ENCODE measurements around the gene HLF. TPM values are rescaled to one million over a fixed set of nuclear protein-coding genes. Genes with fewer than 3 reads are reported as not detected.

HLF gene
- total RNA-seq, 3 donors from 2014 or later, result 11.8 to 21.4 (median 13.4) TPM

- Histone ChIP-seq H3K36me3 (no peaks in the 10 kb centered on the region), H3K9me3 (no peaks in the 10 kb centered on the region), H3K4me1 (peaks cover 0 to 5% of the 10 kb centered on the region in 2 donors), H3K27me3 (no peaks in the 10 kb centered on the region), H3K27ac (peak overlapping the region; percentile 59 to 70), H3K4me3 (peak overlapping the region in 2 of 3 donors; percentile 9 to 58)
- no peak for TF ChIP-seq CTCF (IDR thresholded peaks at IDR 0.05)
- TF ChIP-seq POLR2A (IDR thresholded peaks at IDR 0.05), result no peak
- no peak for TF ChIP-seq POLR2AphosphoS5 (IDR thresholded peaks at IDR 0.05)
- intact Hi-C loops (cut with DNase I; ENCODE audit: low total_unique reads), result no loop called here
- no peak for DNase-seq (ENCODE audit: low spot score in 2 of 2)
These were observed 5.1 kb downstream of the HLF start for GRCh38 chr17:55269894-55270293.

GRCh38 chr17:55271223-55271571, 6.4 kb downstream of the HLF start:
- Histone ChIP-seq H3K27me3 (no peaks in the 10 kb centered on the region), H3K9me3 (no peaks in the 10 kb centered on the region), H3K27ac (peak overlapping the region in 1 of 2 donors; percentile 28), H3K4me1 (peaks cover 6 to 8% of the 10 kb centered on the region in 2 donors), H3K36me3 (no peaks in the 10 kb centered on the region), H3K4me3 (no peak overlapping the region)
- intact Hi-C loops (cut with DNase I; ENCODE audit: low total_unique reads), result no loop called here
- TF ChIP-seq POLR2A (IDR thresholded peaks at IDR 0.05) (no peak), CTCF (IDR thresholded peaks at IDR 0.05) (no peak), POLR2AphosphoS5 (IDR thresholded peaks at IDR 0.05) (no peak)
- no peak for DNase-seq (ENCODE audit: low spot score in 2 of 2)

- peak overlapping the region; percentile 77 to 88 for H3K27ac ChIP-seq
- H3K4me3 ChIP-seq, result no peak overlapping the region
- intact Hi-C loops (cut with DNase I; ENCODE audit: low total_unique reads), result no loop called here
- H3K36me3 ChIP-seq, result no peaks in the 10 kb centered on the region
- no peak for DNase-seq (ENCODE audit: low spot score in 2 of 2)
- TF ChIP-seq CTCF (IDR thresholded peaks at IDR 0.05) (no peak), POLR2AphosphoS5 (IDR thresholded peaks at IDR 0.05) (no peak), POLR2A (IDR thresholded peaks at IDR 0.05) (no peak)
- no peaks in the 10 kb centered on the region for H3K27me3 ChIP-seq
- H3K9me3 ChIP-seq, result no peaks in the 10 kb centered on the region
- peaks cover 8 to 10% of the 10 kb centered on the region in 2 donors for H3K4me1 ChIP-seq
These were observed 7.4 kb downstream of the HLF start for GRCh38 chr17:55271958-55272710.

GRCh38 chr17:55272711-55273578, 8.2 kb downstream of the HLF start:
- H3K4me3 ChIP-seq, result no peak overlapping the region

More at GRCh38 chr17:55272711-55273578, 8.2 kb downstream of the HLF start:
- no peak for DNase-seq (ENCODE audit: low spot score in 2 of 2)
- Histone ChIP-seq H3K27me3 (no peaks in the 10 kb centered on the region), H3K9me3 (no peaks in the 10 kb centered on the region), H3K4me1 (peaks cover 8 to 13% of the 10 kb centered on the region in 2 donors), H3K27ac (peak overlapping the region; percentile 77 to 88), H3K36me3 (no peaks in the 10 kb centered on the region)
- intact Hi-C loops (cut with DNase I; ENCODE audit: low total_unique reads), result no loop called here
- no peak for TF ChIP-seq POLR2A (IDR thresholded peaks at IDR 0.05)
- TF ChIP-seq CTCF (IDR thresholded peaks at IDR 0.05), result no peak
- TF ChIP-seq POLR2AphosphoS5 (IDR thresholded peaks at IDR 0.05), result no peak
